GM10266 (cell line): ENCODE measurements around the gene MAGI1.

ENCODE experiments used
- DNase-seq: peaks from one replicate; pipeline ENCODE4 v3.0.0; 2012; ENCODE audit errors: extremely low spot score
- TF ChIP-seq, protein P1 (sequence below): IDR thresholded peaks from 2 replicates; pipeline ENCODE4 v1.5.1; 2012; ENCODE audit warnings: mild to moderate bottlenecking, low read depth; ENCODE audit not compliant: control insufficient read depth, insufficient read depth; ENCODE audit errors: missing control alignments

MAGI1 gene

DNA sequence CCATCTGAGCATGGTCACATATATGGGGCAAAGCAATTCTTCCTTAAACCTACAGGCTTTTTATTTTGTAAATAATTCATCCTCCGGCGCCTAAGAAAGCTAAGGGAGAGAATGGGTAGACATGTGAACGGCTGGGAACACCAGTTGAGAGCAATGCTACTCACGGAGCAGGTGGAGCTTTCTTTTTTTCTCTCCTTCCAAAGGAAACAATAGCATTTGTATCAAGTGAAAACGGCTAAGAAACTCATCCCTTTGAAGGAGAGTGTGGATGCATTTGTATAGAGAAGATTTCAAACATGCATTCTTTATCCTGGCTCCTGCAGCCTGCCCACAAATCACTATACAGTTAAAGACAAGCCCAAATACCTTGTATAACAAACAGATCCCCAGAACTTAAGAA, 637.8 kb downstream of the MAGI1 start:
- TF ChIP-seq, protein P1, sequence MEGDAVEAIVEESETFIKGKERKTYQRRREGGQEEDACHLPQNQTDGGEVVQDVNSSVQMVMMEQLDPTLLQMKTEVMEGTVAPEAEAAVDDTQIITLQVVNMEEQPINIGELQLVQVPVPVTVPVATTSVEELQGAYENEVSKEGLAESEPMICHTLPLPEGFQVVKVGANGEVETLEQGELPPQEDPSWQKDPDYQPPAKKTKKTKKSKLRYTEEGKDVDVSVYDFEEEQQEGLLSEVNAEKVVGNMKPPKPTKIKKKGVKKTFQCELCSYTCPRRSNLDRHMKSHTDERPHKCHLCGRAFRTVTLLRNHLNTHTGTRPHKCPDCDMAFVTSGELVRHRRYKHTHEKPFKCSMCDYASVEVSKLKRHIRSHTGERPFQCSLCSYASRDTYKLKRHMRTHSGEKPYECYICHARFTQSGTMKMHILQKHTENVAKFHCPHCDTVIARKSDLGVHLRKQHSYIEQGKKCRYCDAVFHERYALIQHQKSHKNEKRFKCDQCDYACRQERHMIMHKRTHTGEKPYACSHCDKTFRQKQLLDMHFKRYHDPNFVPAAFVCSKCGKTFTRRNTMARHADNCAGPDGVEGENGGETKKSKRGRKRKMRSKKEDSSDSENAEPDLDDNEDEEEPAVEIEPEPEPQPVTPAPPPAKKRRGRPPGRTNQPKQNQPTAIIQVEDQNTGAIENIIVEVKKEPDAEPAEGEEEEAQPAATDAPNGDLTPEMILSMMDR: no peak
- no peak for DNase-seq

DNA sequence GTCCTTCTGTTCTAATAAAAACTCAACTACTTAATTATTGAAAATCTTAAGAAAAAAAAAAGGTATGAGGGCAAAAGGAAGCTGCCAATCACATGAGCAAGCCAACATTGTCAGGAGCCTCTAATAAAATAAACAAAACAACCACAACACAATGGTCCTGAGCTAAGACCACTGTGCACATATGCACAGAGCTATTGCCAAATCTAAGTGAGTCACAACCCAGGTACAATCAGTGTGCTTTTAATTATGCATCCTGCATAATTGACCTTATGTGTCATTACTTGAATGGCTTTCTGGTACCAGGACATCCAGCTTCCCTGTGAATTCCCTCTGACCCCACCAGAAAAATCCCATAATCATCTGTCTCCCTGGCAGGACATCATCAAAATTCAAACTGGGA, 639.8 kb downstream of the MAGI1 start:
- TF ChIP-seq, protein P1: no peak
- DNase-seq: no peak

DNA sequence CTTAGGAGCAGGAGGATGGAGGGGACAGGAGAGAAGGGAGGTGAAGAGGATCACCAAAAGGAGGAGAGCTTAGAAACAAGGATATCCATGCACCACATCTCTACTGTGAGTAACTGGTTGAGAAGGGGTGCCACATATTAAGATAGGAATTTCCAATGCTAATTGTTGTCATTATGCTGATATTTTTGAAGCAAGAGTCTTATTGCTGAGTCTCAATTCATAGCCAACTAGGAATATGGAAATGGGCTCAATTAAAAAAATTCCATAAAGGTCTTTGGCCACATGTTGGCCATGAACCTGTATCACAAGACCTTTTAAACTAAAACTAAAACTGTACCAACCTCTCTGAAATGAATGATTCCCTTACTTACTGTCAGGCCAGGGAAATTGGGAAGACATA, 642.6 kb downstream of the MAGI1 start:
- TF ChIP-seq, protein P1: no peak
- DNase-seq: no peak

DNA sequence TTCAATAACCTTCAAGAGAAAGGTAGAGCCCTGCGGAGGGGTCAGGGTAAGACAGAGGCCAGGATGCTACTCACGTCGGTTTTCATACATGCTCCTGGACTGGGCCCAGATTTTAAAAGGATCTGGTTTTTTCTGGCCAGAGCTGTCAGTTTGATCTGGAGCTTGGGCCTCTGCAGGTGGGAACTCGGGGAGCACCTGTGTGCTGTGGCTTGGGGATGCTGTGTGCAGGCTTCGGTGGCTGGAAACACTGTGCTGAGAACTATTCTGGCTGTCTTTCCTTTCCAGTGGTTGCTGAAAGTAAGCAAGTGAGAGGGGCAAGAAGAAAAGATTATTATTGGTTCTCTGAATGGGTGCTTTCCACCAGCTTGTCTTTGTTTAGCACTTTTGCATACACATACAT, 647.6 kb downstream of the MAGI1 start:
- TF ChIP-seq, protein P1: no peak

DNA sequence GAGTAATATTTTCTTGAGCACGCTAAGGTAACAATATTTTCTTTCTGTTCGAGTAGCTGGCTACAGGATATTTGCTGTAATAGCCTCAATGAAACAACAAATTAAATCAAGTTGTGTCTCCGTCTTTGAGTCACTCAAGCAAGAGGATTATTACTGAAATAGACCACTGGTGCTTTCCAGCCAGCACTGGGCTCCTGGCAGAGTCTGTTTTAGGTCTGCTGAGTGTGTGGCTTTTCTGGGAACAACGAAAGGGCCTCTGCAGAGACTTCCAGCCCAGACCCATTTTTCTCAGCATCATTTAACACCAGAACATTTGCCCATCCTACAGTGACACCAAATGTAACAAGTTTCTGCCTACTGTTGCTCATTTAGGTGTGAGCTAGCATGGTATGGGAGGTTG, 652.9 kb downstream of the MAGI1 start:
- TF ChIP-seq, protein P1: no peak
- no peak for DNase-seq

More for the DNA sequence above, 647.6 kb downstream of the MAGI1 start:
- DNase-seq: no peak

DNA sequence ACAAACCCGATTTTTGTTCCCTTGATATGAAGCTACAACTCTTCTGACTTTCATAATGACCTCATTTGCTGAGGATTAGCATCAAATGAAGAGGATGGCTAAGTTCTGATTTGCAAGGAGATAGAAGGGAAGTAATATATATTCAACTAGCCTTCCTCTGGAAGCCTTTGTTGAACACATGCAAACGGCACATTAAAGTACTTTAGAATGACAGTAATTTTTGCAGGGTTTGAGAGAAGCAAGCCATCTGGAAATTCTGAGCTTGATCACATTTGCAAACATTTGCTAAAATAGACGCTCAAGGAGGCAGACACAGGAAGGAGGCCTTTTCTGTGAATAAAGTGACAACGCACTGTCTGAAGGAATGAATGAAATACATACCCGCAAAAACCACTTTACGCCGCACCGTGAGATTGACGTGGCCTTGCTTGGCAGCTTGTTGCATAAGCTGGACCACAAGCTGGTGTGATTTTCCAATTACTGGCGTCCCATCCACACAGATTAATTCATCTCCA, 657.2 kb downstream of the MAGI1 start:
- DNase-seq: no peak
- TF ChIP-seq, protein P1: no peak

DNA sequence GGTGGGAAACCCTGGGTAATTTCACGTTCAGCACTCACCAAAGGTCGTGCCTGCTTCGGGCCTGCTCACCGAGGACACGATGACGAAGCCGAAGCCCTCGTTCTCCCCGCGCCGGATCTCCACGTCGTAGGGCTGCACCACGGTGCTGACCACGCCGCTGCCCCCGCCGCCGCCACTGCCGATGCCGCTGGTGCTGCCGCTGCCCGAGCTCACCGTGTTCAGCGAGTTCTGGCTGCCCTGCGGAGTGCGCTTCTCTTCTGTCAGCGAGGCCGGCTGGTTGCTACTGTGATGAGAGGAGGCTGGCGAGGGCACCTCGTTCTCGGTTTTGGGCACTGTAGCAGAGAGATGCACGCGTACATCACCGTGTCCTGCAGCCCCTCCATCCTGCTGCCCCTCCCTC, 659.5 kb downstream of the MAGI1 start:
- TF ChIP-seq, protein P1: no peak
- DNase-seq: no peak

DNA sequence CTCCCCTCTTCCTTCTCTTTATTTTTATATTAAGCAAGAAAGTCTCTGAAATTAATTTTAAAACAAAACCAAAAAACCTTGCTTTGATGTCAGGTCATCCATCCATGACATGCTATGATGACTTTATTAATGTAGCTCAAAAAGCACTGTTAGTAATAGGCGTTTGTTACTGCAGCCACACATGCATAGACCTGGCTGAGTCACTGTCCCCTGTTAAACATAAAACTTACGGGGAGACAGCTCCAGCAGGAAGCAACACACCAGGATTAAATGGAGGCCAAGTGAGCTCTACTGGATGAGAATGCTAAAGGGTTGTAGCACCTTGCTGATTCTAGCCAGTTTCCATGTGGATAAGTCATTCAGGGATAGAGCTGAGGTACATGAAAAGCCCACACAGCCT, 661.1 kb downstream of the MAGI1 start:
- DNase-seq: no peak
- TF ChIP-seq, protein P1: no peak
